Loucy (cell line): ENCODE data around the gene FXYD6.

Source experiments
- EZH2phosphoT487 ChIP-seq: fragments of 200-600 bp; IDR thresholded peaks from 2 replicates; pipeline ENCODE4 v1.6.1; 2018; ENCODE audit warnings: antibody characterized with exemption, mild to moderate bottlenecking, moderate library complexity, borderline replicate concordance
- TF ChIP-seq, protein P1 (sequence below): fragments of 200-600 bp; sonication (generic); conservative IDR thresholded peaks from 2 replicates; pipeline ENCODE4 v1.5.1; 2014; ENCODE audit warnings: mild to moderate bottlenecking, antibody characterized with exemption, low read length

DNA sequence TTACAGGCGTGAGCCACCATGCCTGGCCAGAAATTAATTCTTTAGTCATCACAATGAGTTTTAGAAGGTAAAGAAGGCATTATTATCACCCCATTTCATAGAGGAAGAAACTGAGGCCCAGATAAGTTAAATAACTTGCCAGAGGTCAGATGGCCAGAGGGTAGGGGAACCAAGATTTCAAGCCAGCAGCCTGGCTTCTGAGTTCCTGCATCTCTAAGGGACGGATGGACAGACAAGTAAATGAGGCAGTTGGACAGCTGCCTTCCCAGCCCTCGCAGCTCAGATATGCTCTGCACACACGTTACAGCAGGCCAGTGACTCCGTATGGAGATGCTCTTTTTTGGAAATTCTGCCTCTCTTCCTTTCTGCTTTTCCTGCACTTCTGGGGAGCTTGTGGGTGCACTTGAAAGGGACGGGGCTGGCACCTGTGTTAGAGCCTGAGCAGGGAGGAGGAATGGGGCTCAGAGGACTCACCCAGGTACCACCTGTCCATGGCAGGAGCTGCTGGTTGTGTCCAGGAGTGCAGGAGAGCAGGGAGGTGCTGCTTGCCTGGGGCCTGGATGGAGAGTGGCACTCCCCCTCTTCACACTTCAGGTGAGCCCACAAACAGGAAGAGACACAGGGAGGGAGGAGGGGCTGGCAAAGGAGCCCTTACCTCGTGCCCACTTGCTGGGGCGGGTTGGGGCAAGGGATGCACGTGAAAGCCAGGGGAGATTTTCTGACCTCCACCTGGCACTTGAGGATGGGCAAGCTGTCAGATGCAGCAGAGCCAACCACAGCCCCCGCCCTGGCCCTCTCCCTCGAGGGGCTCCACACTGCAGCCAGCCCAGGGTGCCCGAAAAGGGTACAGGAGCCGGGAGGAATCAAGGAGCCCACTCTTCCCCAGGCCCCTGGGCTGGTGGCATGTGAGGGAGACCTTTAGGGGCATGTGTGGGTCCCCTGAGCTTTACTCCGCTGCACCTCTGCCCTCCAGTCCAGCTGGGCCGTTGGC is 48.6 kb downstream of the FXYD6 start:
- TF ChIP-seq, protein P1, sequence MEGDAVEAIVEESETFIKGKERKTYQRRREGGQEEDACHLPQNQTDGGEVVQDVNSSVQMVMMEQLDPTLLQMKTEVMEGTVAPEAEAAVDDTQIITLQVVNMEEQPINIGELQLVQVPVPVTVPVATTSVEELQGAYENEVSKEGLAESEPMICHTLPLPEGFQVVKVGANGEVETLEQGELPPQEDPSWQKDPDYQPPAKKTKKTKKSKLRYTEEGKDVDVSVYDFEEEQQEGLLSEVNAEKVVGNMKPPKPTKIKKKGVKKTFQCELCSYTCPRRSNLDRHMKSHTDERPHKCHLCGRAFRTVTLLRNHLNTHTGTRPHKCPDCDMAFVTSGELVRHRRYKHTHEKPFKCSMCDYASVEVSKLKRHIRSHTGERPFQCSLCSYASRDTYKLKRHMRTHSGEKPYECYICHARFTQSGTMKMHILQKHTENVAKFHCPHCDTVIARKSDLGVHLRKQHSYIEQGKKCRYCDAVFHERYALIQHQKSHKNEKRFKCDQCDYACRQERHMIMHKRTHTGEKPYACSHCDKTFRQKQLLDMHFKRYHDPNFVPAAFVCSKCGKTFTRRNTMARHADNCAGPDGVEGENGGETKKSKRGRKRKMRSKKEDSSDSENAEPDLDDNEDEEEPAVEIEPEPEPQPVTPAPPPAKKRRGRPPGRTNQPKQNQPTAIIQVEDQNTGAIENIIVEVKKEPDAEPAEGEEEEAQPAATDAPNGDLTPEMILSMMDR: no peak
- no peak for TF ChIP-seq EZH2phosphoT487
